HG02981 (cell line): ENCODE measurements around the gene SYK.

Source experiments
- ATAC-seq: cut with Tn5 transposase; IDR thresholded peaks from one replicate; pipeline ENCODE4 v1.9.1; 2021; ENCODE audit warnings: mild to moderate bottlenecking, moderate library complexity; ENCODE audit not compliant: unreplicated experiment

The SYK gene

DNA sequence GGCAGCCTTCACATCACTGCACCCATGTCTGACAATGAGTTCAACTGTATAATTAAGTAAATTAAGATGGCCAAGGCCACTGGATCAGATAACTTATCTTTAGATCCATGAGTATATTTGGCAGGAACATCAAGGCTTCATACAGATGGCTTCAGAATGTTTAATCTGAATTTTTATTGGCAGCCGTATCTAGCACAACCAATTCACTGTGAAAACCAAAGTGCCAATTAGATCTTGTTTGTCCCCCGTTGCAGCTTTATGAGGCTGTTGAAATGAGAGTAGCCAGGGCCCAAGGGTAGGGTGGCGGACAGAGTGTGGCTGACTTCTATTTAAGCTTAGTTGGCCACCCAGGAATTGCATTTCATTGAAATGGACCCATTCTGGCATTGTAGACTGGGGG, 137.7 kb downstream of the SYK start:
- ATAC-seq: no peak

DNA sequence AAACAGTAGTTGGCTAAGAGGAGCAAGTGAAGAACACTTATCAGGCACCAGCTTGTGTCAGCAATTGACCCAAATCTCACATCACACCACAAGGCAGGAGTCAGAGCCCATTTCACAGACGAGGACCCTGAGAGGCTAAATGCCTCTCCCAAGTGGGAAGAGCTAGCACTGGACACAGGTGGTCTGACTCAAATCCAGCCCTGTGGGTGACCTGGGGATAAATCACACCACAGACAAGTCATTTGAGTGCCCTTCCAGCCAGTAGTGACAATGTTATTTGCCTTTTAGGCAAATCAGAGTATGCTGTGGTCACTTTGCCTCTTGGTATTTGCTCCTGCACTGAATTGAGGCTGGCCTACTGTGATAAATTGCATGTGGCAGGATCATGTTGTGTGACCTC, 138.7 kb downstream of the SYK start:
- ATAC-seq: no peak

DNA sequence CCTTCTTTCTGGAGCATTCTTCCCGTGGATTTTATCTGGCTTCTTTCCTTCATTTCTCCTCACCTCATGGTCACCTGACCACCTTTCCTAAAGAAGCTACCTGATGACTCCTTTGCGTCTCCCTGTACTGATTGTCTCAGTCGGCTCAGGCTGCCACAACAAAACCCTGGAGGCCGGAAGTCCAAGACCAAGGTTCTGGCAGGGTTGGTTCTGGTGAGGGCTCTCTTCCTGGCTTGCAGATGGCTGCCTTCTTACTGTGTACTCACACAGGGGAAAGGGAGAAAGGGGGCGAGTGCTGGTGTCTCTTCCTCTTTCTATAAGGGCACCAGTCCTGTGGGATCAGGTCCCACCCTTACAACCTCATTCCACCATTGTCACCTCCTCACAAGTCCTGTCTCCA, 140.0 kb downstream of the SYK start:
- no peak for ATAC-seq

DNA sequence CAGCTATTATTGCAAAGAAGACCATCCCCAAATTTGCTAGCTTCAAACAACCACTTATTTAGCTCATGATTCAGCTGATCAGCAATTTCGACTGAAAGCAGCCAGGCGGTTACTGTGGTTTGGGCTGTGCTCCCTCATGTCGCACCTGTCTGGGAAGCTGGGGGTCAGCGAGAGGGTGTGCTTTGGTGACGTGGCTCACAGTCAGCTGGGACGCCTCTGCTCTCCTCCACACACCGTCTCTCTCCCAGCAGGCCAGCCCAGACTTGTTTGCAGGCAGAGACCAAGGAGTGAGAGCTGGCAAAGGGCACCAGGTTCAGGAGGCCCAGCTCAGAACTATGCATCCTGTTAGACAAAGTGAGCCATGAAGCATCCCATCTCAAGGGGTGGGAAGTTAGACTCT, 140.9 kb downstream of the SYK start:
- no peak for ATAC-seq

DNA sequence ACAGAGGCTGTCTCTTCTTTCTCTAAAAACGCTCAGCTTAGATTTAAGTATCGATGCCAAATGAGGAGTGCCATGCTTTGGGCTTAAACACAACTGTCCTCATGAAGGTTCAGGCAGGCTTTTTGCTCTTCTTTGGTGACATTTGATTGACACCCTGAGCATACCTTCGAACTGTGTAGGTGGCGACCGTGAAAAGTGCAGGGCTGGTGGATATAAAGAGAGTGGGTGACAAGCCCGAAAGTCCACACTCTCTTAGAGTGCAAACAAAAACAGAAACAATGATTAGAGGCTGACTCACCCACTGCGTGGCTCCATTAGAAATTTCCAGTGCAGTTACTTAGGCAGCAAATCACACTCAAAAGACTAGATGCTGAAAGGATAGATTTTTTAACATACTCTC, 141.7 kb downstream of the SYK start:
- ATAC-seq: no peak

DNA sequence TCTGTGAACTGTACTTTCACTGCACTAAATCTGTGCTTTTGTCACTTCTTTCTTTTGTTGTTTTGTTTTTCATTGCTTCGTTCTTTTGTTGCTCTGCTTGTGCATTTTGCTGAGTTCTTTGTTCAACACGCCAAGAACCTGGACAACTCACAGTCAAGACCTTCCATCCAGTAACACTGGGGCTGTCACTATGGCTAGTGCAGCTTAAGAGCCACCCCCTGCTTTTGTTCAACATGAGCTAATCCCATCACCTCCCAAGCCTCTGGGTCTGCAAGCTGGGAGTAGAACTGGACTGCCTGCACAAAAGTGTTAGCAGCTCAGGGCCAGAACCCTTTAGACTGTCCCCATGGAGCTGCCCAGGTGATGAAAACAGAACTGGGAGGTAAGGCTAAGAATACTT, 143.7 kb downstream of the SYK start:
- ATAC-seq: no peak

DNA sequence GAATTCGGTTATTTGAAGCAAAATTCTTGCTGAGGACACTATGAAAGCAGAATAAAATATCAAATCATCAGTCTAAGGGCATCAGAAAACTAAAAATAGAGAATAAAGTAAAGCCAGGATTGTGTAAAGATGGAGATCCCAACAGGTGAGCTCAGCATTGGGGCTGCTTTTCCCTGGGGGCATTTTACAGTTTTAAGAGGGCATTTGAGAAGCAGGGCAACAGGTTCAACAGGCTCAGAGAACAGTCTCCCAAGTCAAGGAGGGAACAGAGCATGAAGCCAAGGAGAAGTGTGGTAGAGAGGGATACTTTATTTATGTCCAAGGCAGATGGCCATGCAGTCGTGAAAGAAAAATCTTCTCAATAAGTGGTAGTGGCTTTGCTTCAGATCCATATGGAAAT, 145.4 kb downstream of the SYK start:
- ATAC-seq: no peak
